GM10248 (cell line): ENCODE results near the gene AEBP2.

Source experiments
- CTCF ChIA-PET: fragments of 300-600 bp; sonication (Branson Sonifier 250); formaldehyde crosslinking; extraction: SDS; loops from one replicate; lab custom pipeline; 2021; ENCODE audit warnings: antibody characterized with exemption; lab: Yijun Ruan, JAX
- POLR2A ChIA-PET: fragments of 350-650 bp; sonication (Branson Sonifier 250); formaldehyde crosslinking; extraction: SDS; loops from one replicate; lab custom pipeline; 2020; ENCODE audit warnings: antibody characterized with exemption; lab: Yijun Ruan, JAX
- DNase-seq: peaks from one replicate; pipeline ENCODE4 v3.0.0; 2012; ENCODE audit errors: extremely low spot score
- TF ChIP-seq, protein P1 (sequence below): IDR thresholded peaks from 2 replicates; pipeline ENCODE4 v1.5.1; 2012; ENCODE audit warnings: mild to moderate bottlenecking, low read depth; ENCODE audit errors: extremely low read depth, missing control alignments, control extremely low read depth

The AEBP2 gene

DNA sequence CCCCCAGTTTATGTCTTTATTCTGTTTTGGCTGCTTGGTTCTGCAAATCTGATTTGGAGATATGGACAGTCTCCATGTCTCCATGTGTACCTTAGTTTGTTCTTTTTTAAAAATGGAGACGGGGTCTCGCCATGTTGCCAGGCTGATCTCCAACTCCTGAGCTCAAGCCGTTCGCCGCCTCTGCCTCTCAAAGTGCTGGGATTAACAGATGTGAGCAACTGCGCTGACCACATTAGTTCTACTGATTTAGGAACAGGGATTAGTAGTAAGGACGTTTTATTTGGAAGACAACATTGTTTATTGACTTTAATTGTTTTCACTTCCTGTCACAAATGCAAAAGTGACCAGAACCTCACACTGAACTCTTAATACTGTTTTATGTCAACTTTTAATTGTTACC, 14.7 kb downstream of the AEBP2 start:
- POLR2A ChIA-PET: no interaction called here
- TF ChIP-seq, protein P1, sequence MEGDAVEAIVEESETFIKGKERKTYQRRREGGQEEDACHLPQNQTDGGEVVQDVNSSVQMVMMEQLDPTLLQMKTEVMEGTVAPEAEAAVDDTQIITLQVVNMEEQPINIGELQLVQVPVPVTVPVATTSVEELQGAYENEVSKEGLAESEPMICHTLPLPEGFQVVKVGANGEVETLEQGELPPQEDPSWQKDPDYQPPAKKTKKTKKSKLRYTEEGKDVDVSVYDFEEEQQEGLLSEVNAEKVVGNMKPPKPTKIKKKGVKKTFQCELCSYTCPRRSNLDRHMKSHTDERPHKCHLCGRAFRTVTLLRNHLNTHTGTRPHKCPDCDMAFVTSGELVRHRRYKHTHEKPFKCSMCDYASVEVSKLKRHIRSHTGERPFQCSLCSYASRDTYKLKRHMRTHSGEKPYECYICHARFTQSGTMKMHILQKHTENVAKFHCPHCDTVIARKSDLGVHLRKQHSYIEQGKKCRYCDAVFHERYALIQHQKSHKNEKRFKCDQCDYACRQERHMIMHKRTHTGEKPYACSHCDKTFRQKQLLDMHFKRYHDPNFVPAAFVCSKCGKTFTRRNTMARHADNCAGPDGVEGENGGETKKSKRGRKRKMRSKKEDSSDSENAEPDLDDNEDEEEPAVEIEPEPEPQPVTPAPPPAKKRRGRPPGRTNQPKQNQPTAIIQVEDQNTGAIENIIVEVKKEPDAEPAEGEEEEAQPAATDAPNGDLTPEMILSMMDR: no peak
- CTCF ChIA-PET: no interaction called here
- DNase-seq: no peak

DNA sequence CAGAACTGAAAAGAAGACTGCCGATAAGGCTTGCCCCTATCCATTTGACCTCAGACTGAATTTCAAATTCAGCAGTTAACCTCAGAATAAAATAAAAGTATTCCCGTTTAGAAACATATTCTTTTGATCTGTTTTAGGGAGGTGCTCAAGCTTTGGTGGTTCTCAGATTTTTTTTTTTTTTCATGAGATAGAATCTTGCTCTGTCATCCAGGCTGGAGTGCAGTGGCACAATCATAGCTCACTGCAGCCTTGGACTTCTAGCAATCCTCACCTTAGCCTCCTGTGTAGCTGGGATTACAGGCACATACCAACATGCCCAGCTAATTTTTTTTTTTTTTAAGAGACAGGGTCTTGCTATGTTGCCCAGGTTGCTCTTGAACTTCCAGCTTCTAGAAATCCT, 15.5 kb downstream of the AEBP2 start:
- DNase-seq: no peak
- TF ChIP-seq, protein P1: no peak
- POLR2A ChIA-PET: no interaction called here
- CTCF ChIA-PET: no interaction called here

DNA sequence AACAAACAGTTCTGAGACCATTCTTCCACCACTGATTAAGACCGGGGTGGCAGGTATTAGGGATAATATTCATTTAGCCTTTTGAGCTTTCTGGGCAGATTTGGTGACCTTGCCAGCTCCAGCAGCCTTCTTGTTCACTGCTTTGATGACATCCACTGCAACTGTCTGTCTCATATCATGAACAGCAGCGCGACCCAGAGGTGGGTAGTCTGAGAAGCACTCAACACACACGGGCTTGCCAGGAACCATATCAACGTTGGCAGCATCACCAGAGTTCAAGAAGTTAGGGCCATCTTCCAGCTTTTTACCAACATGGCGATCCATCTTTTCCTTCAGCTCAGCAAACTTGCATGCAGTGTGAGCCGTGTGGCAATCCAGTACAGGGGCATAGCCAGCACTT, 16.9 kb downstream of the AEBP2 start:
- TF ChIP-seq, protein P1: no peak
- POLR2A ChIA-PET: interaction anchor here (0.6 kb wide), 1 partner anchor 9 kb away, joined by 3 read pairs; no protein-coding TSS in a partner anchor
- CTCF ChIA-PET: interaction anchor here (0.9 to 1.3 kb wide), 2 partner anchors 10 to 12 kb away, joined by 3 to 4 read pairs; no protein-coding TSS in a partner anchor
- DNase-seq: no peak

DNA sequence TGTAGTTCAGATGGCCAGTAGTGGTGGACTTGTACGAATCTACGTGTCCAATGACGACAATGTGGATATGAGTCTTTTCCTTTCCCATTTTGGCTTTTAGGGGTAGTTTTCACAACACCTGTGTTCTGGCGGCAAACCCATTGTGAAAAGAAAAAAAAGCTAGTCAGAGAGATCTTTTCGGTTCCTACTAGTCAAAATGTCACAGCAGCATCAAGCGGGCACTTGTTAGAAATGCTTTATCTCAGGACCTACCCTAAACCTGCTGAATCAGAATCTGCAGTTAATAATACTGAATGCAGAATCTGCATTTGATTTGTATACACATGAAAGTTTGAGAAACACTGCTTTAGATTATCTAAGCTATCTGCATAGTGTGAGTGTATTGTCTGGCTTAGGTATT, 18.3 kb downstream of the AEBP2 start:
- ChIA-PET POLR2A (no interaction called here), CTCF (interaction anchor here (1.1 to 1.5 kb wide), 3 partner anchors 10 to 14 kb away, joined by 3 to 5 read pairs (median 4); no protein-coding TSS in a partner anchor)

DNA sequence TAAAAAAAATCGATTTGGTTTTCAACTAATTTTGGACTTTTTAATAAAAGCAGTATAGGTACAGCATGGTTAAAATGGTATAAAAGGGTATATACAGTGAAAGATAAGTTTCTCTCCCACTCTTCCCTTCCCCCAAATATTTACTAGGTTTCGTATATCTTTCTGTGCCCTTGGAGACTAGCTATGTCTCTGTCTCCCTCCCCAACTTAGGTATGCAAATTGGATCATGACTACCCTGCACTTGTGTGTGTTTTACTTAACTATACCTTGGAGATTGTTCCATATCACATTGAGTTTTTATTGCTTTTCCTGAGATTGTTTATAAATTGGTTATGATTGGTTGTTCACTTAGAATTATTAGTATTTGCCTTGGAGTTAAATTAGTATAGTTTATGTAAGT, 19.4 kb downstream of the AEBP2 start:
- ChIA-PET CTCF (interaction anchor here (0.9 to 1.9 kb wide), 5 partner anchors 8 to 15 kb away, joined by 3 to 5 read pairs (median 3); no protein-coding TSS in a partner anchor), POLR2A (no interaction called here)
- no peak for DNase-seq

More for the DNA sequence above, 18.3 kb downstream of the AEBP2 start:
- no peak for DNase-seq
- TF ChIP-seq, protein P1: no peak

DNA sequence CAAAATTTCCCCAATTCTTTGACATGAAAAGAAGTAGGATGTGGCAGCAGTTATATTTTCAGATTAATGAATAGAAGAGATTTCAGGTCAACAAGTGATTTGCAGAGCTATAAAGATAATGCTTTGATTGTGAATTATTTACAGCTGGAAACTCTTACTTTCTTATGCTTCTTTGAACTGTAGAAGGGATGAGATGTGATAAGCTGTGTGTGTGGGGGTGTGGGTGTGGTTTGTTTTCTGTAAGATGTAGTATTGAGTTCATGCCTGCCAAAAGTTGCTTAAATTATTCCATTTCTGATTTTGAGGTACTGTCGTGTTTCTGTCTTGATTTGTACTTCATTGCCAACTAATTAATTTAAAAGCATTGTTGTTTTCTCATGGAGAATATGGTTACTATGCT, 22.7 kb downstream of the AEBP2 start:
- ChIA-PET POLR2A (no interaction called here), CTCF (interaction anchor here (1.1 kb wide), 2 partner anchors 11 to 16 kb away, joined by 3 to 4 read pairs; no protein-coding TSS in a partner anchor)
- DNase-seq: no peak
- TF ChIP-seq, protein P1: no peak

More for the DNA sequence above, 19.4 kb downstream of the AEBP2 start:
- TF ChIP-seq, protein P1: no peak
